H1 (cell line): ENCODE measurements around the gene ARID2. TPM values are rescaled to one million over a fixed set of nuclear protein-coding genes. Genes with fewer than 3 reads are reported as not detected.

Experiments
- CTCF ChIA-PET: fragments of 300-600 bp; sonication (Branson Sonifier 250); formaldehyde crosslinking; loops from one replicate; lab custom pipeline; 2021; ENCODE audit not compliant: partially characterized antibody; lab: Charles Lee
- POLR2A ChIA-PET: fragments of 300-600 bp; sonication (Branson Sonifier 250); formaldehyde crosslinking; loops from one replicate; lab custom pipeline; 2021; ENCODE audit warnings: inconsistent platforms; ENCODE audit not compliant: partially characterized antibody; lab: Charles Lee
- DNase-seq, 2 experiments: peaks; one replicate each; pipeline versions ENCODE4 v3.0.0 to v3.0.0-alpha.2; 2010 to 2022; ENCODE audit warnings: low spot score in 2 of 2, low read depth in 1 of 2, mixed read lengths in 1 of 2
- FAIRE-seq: peaks from 2 replicates; lab custom pipeline; 2011; peaks lifted over from hg19 to GRCh38; lab: Jason Lieb, UNC
- H2AFZ ChIP-seq: 2 replicates; pipeline ENCODE4 v1.8.1; 2012; ENCODE audit warnings: low read length, inconsistent platforms
- H2AK5ac ChIP-seq: 2 replicates; pipeline ENCODE4 v1.6.1; 2013; ENCODE audit warnings: low read depth, low read length
- H2BK120ac ChIP-seq: replicated peaks from 2 replicates; pipeline ENCODE3; 2013; ENCODE audit warnings: low read depth, low read length, inconsistent platforms
- H2BK12ac ChIP-seq: 2 replicates; pipeline ENCODE4 v1.6.1; 2013; ENCODE audit warnings: low read depth, low read length
- H2BK15ac ChIP-seq: 2 replicates; pipeline ENCODE4 v1.6.1; 2013; ENCODE audit warnings: low read length
- H2BK20ac ChIP-seq: 2 replicates; pipeline ENCODE4 v1.6.1; 2013; ENCODE audit warnings: low read length
- H2BK5ac ChIP-seq: 2 replicates; pipeline ENCODE4 v1.6.1; 2013; ENCODE audit warnings: low read depth, low read length
- H3K14ac ChIP-seq: 2 replicates; pipeline ENCODE4 v1.6.1; 2013; ENCODE audit warnings: inconsistent platforms; ENCODE audit not compliant: insufficient read length
- H3K18ac ChIP-seq: 2 replicates; pipeline ENCODE4 v1.6.1; 2013; ENCODE audit warnings: low read length; ENCODE audit errors: extremely low read depth
- H3K23ac ChIP-seq: 2 replicates; pipeline ENCODE4 v1.6.1; 2013; ENCODE audit warnings: inconsistent platforms; ENCODE audit not compliant: insufficient read length
- H3K23me2 ChIP-seq: 2 replicates; pipeline ENCODE4 v1.6.1; 2013; ENCODE audit warnings: low read depth, low read length
- H3K27ac ChIP-seq: 2 replicates; pipeline ENCODE4 v1.6.1; 2011; ENCODE audit warnings: low read depth, low read length, inconsistent platforms
- H3K27me3 ChIP-seq, 4 experiments: replicated peaks in 1 of 4; 1 replicate in 1 of 4; 2 replicates in 3 of 4; pipeline versions ENCODE4 v1.6.1 to v1.8.1; 2011 to 2013; ENCODE audit warnings: low read length in 3 of 4, mild to moderate bottlenecking in 3 of 4, inconsistent platforms in 2 of 4, mixed read lengths in 2 of 4, moderate library complexity in 1 of 4; ENCODE audit not compliant: control insufficient read depth in 3 of 4, insufficient read depth in 3 of 4; ENCODE audit errors: extremely low read depth in 1 of 4
- H3K36me3 ChIP-seq, 4 experiments: 2 replicates each; pipeline versions ENCODE4 v1.6.1 to v1.8.1; 2011 to 2013; ENCODE audit warnings: mild to moderate bottlenecking in 4 of 4, low read length in 3 of 4, moderate library complexity in 2 of 4, control low read depth in 1 of 4, inconsistent platforms in 1 of 4; ENCODE audit not compliant: insufficient read depth in 4 of 4, control insufficient read depth in 2 of 4
- H3K4ac ChIP-seq: replicated peaks from 2 replicates; pipeline ENCODE3; 2013; ENCODE audit warnings: low read length, low read depth, mixed read lengths, inconsistent platforms; ENCODE audit not compliant: insufficient read length
- H3K4me1 ChIP-seq, 4 experiments: replicated peaks in 1 of 4; 1 replicate in 1 of 4; 2 replicates in 3 of 4; pipeline versions ENCODE4 v1.6.1 to v1.8.1; 2011 to 2013; ENCODE audit warnings: low read length in 3 of 4, inconsistent platforms in 2 of 4, mixed read lengths in 1 of 4; ENCODE audit not compliant: insufficient read depth in 4 of 4, control insufficient read depth in 3 of 4
- H3K4me2 ChIP-seq, 2 experiments: 2 replicates each; pipeline versions ENCODE4 v1.6.1 to v1.8.1; 2011 to 2013; ENCODE audit warnings: low read depth in 2 of 2, low read length in 2 of 2, control low read depth in 1 of 2, inconsistent platforms in 1 of 2, mild to moderate bottlenecking in 1 of 2; ENCODE audit not compliant: insufficient read depth in 1 of 2
- H3K4me3 ChIP-seq, 4 experiments: fragments of 200-600, 300-600 bp in 1 of 4; sonication (generic), shearing (Covaris generic), sonication (Bioruptor Twin) in 1 of 4; 2 replicates each; pipeline versions ENCODE4 v1.5.1 to v1.8.1; 2011 to 2016; ENCODE audit warnings: low read length in 4 of 4, low read depth in 3 of 4, control low read depth in 2 of 4, inconsistent platforms in 2 of 4, mild to moderate bottlenecking in 2 of 4, mixed read lengths in 1 of 4, moderate library complexity in 1 of 4; ENCODE audit not compliant: insufficient read depth in 2 of 4; ENCODE audit errors: extremely low read depth in 1 of 4
- H3K56ac ChIP-seq: replicated peaks from 2 replicates; pipeline ENCODE3; 2013; ENCODE audit warnings: low read depth, mild to moderate bottlenecking, mixed read lengths, low read length, inconsistent platforms; ENCODE audit not compliant: insufficient read length
- H3K79me1 ChIP-seq: 2 replicates; pipeline ENCODE4 v1.6.1; 2013; ENCODE audit warnings: low read depth, low read length, control low read depth
- H3K79me2 ChIP-seq, 2 experiments: 2 replicates each; pipeline versions ENCODE4 v1.6.1 to v1.8.1; 2012 to 2013; ENCODE audit warnings: low read length in 2 of 2, mild to moderate bottlenecking in 2 of 2, inconsistent platforms in 1 of 2; ENCODE audit not compliant: insufficient read depth in 2 of 2, control insufficient read depth in 1 of 2
- H3K9ac ChIP-seq, 4 experiments: replicated peaks in 1 of 4; 1 replicate in 1 of 4; 2 replicates in 3 of 4; pipeline versions ENCODE4 v1.6.1 to v1.8.1; 2011 to 2013; ENCODE audit warnings: low read depth in 3 of 4, low read length in 3 of 4, control low read depth in 2 of 4, mild to moderate bottlenecking in 2 of 4, moderate library complexity in 2 of 4, inconsistent platforms in 1 of 4; ENCODE audit errors: extremely low read depth in 1 of 4
- H3K9me3 ChIP-seq, 2 experiments: 2 replicates each; pipeline versions ENCODE4 v1.6.1 to v1.8.1; 2012 to 2013; ENCODE audit warnings: mild to moderate bottlenecking in 2 of 2, moderate library complexity in 2 of 2, control low read depth in 1 of 2, inconsistent platforms in 1 of 2, low read depth in 1 of 2, low read length in 1 of 2, mixed read lengths in 1 of 2; ENCODE audit not compliant: insufficient read depth in 2 of 2
- H4K20me1 ChIP-seq, 2 experiments: replicated peaks in 1 of 2; 2 replicates each; pipeline versions ENCODE3 to v1.8.1; 2011 to 2013; ENCODE audit warnings: inconsistent platforms in 2 of 2, low read length in 2 of 2, mild to moderate bottlenecking in 1 of 2; ENCODE audit not compliant: insufficient read depth in 2 of 2, control insufficient read depth in 1 of 2
- H4K5ac ChIP-seq: 2 replicates; pipeline ENCODE4 v1.6.1; 2013; ENCODE audit warnings: low read length, low read depth, mixed read lengths, inconsistent platforms; ENCODE audit not compliant: insufficient read length
- H4K8ac ChIP-seq: 2 replicates; pipeline ENCODE4 v1.8.0; 2013; ENCODE audit warnings: mild to moderate bottlenecking, moderate library complexity, low read length, inconsistent platforms; ENCODE audit not compliant: insufficient read depth; ENCODE audit errors: extremely low read depth
- H4K91ac ChIP-seq: replicated peaks from 2 replicates; pipeline ENCODE3; 2013; ENCODE audit warnings: low read length, mixed read lengths, inconsistent platforms; ENCODE audit not compliant: insufficient read length
- ATF3 ChIP-seq: IDR thresholded peaks from 2 replicates; pipeline ENCODE4 v1.6.1; 2011; ENCODE audit warnings: low read depth, mild to moderate bottlenecking, low read length; ENCODE audit not compliant: insufficient read depth
- BACH1 ChIP-seq: IDR thresholded peaks from 2 replicates; pipeline ENCODE4 v1.6.1; 2012; ENCODE audit warnings: low read length, improper control_type of control experiment
- BCL11A ChIP-seq, 2 experiments: IDR thresholded peaks; one replicate each; pipeline ENCODE4 v1.6.1; 2011; ENCODE audit warnings: low read depth in 2 of 2, low read length in 2 of 2, mild to moderate bottlenecking in 2 of 2
- CBX8 ChIP-seq: fragments of 300-800, 300-1000 bp; sonication (generic); IDR thresholded peaks from 2 replicates; pipeline ENCODE4 v1.7.1; 2016; ENCODE audit warnings: low read depth, low read length, borderline replicate concordance
- CHD2 ChIP-seq: IDR thresholded peaks from 2 replicates; pipeline ENCODE4 v1.6.1; 2012; ENCODE audit warnings: low read length, improper control_type of control experiment
- CREB1 ChIP-seq: IDR thresholded peaks from 2 replicates; pipeline ENCODE4 v1.6.1; 2012; ENCODE audit warnings: inconsistent platforms
- CTBP2 ChIP-seq: IDR thresholded peaks from 2 replicates; pipeline ENCODE4 v1.7.0; 2011; ENCODE audit warnings: borderline replicate concordance, mild to moderate bottlenecking, moderate library complexity, mixed read lengths, low read length; ENCODE audit not compliant: insufficient read depth, insufficient read length
- CTCF ChIP-seq, 3 experiments: IDR thresholded peaks; 1 replicate in 2 of 3; 2 replicates in 1 of 3; pipeline versions ENCODE4 v1.5.1 to v1.6.1; 2011; ENCODE audit warnings: low read length in 3 of 3, mild to moderate bottlenecking in 3 of 3, inconsistent platforms in 2 of 3, low read depth in 1 of 3, moderate library complexity in 1 of 3; ENCODE audit not compliant: insufficient read depth in 1 of 3; ENCODE audit errors: control extremely low read depth in 1 of 3
- EP300 ChIP-seq, 2 experiments: IDR thresholded peaks; 1 replicate in 1 of 2; 2 replicates in 1 of 2; pipeline ENCODE4 v1.6.1; 2011 to 2012; ENCODE audit warnings: low read depth in 2 of 2, low read length in 2 of 2, mild to moderate bottlenecking in 2 of 2, borderline replicate concordance in 1 of 2, inconsistent platforms in 1 of 2, moderate library complexity in 1 of 2
- KDM1A ChIP-seq: fragments of 200-600, 300-600 bp; sonication (generic); IDR thresholded peaks from 2 replicates; pipeline ENCODE4 v1.7.1; 2016; ENCODE audit warnings: mild to moderate bottlenecking, low read length, borderline replicate concordance
- POLR2A ChIP-seq, 2 experiments: IDR thresholded peaks; 1 replicate in 1 of 2; 2 replicates in 1 of 2; pipeline ENCODE4 v1.6.1; 2011; ENCODE audit warnings: low read depth in 2 of 2, low read length in 2 of 2, mild to moderate bottlenecking in 2 of 2; ENCODE audit errors: control extremely low read depth in 1 of 2
- SP1 ChIP-seq: IDR thresholded peaks from 2 replicates; pipeline ENCODE4 v1.6.1; 2011; ENCODE audit warnings: low read depth, low read length
- SRF ChIP-seq: IDR thresholded peaks from 2 replicates; pipeline ENCODE4 v1.6.1; 2011; ENCODE audit warnings: mild to moderate bottlenecking, low read depth, low read length, moderate library complexity
- polyA plus RNA-seq, 7 experiments: library from polyadenylated mRNA; depleted of rRNA in 3 of 7; stranded (reverse) in 5 of 7; unstranded in 2 of 7; fragments of >200 nt in 5 of 7; fragments of 200-250 nt in 2 of 7; gene quantifications; 1 replicate in 5 of 7; 2 replicates in 1 of 7; 4 replicates in 1 of 7; pipeline versions ENCODE4 v1.2.1 to v1.2.3, GENCODE V29; 2011 to 2013; ENCODE audit warnings: missing spikeins in 2 of 7, mixed read lengths in 2 of 7
- total RNA-seq: library from RNA; stranded (reverse); fragmentation: NEBNext Ultra II Directional; extraction: Animal tissue kit (Norgen Biotek cat#: 25700); gene quantifications from 2 replicates; pipeline ENCODE4 v1.2.1, GENCODE V29; 2021

The ARID2 gene
- total and polyA plus RNA-seq, 2 of the 8 experiments (the other 6 are each of a cell fraction or from before 2014, with no cell fraction given) = 32.0 to 45.2 TPM

- Histone ChIP-seq H4K8ac (no peak overlapping the region), H3K18ac (no peak overlapping the region), H3K9me3 (no peaks in the 10 kb centered on the region), H2BK5ac (no peak overlapping the region)
- TF ChIP-seq BACH1 (no peak), CTCF (IDR thresholded peaks at IDR 0.05; ENCODE audit: control extremely low read depth in 1 of 3, insufficient read depth in 1 of 3, low read depth in 1 of 3, low read length in 3 of 3) (no peak), CBX8 (no peak), POLR2A (IDR thresholded peaks at IDR 0.05; ENCODE audit: control extremely low read depth in 1 of 2, low read depth in 2 of 2, low read length in 2 of 2) (no peak), SP1 (no peak), BCL11A (IDR thresholded peaks at IDR 0.05; ENCODE audit: low read depth in 2 of 2, low read length in 2 of 2) (no peak), KDM1A (no peak), EP300 (IDR thresholded peaks at IDR 0.05; ENCODE audit: borderline replicate concordance in 1 of 2, low read depth in 2 of 2, low read length in 2 of 2) (no peak), ATF3 (no peak), CREB1 (no peak), SRF (no peak), CHD2 (no peak), CTBP2 (no peak)
- TF ChIP-seq, all 59 proteins: peak for 0
- H3K36me3 ChIP-seq = peaks cover 0 to 33% (median 8%) of the 10 kb centered on the region in 4 experiments; a peak in 3 of 8 replicates
- POLR2A ChIA-PET = interaction anchor here (0.7 kb wide), 1 partner anchor 14 kb away, joined by 3 read pairs; no protein-coding TSS in a partner anchor
- H3K9ac ChIP-seq = no peak overlapping the region
- DNase-seq (no peak), FAIRE-seq (no peak)
- no peaks in the 10 kb centered on the region for H3K4me1 ChIP-seq
- no peaks in the 10 kb centered on the region for H3K79me1 ChIP-seq
- H3K4ac ChIP-seq = no peak overlapping the region
- no peak overlapping the region for H2BK15ac ChIP-seq
- H4K91ac ChIP-seq = no peak overlapping the region
- H3K27ac ChIP-seq = no peak overlapping the region
- no peak overlapping the region for H3K4me2 ChIP-seq
- H4K5ac ChIP-seq = no peak overlapping the region
- H3K56ac ChIP-seq = no peak overlapping the region
- no peak overlapping the region for H2BK120ac ChIP-seq
- H3K79me2 ChIP-seq = no peaks in the 10 kb centered on the region
- no peak overlapping the region for H2BK20ac ChIP-seq
- H3K23ac ChIP-seq = no peak overlapping the region
- no peak overlapping the region for H3K4me3 ChIP-seq
- H3K23me2 ChIP-seq = no peaks in the 10 kb centered on the region
- CTCF ChIA-PET = interaction anchor here (1.8 kb wide), 1 partner anchor 680 kb away, joined by 3 read pairs; no protein-coding TSS in a partner anchor
- no peak overlapping the region for H3K14ac ChIP-seq
- no peak overlapping the region for H2BK12ac ChIP-seq
- H2AFZ ChIP-seq = no peak overlapping the region
- no peaks in the 10 kb centered on the region for H4K20me1 ChIP-seq
- H3K27me3 ChIP-seq = no peaks in the 10 kb centered on the region
- H2AK5ac ChIP-seq = no peak overlapping the region
Observed at GRCh38 chr12:45948546-45948945, 219.0 kb downstream of the ARID2 start.
